Muscle of leg (tissue), 11 donors: ENCODE results near the gene PRR22. TPM values are rescaled to one million over a fixed set of nuclear protein-coding genes. Genes with fewer than 3 reads are reported as not detected.

Source experiments
- DNase-seq: peaks from one replicate; pipeline ENCODE4 v3.0.0; 2013
- H3K27ac ChIP-seq: one replicate; pipeline ENCODE4 v1.5.1; 2013; ENCODE audit warnings: mild to moderate bottlenecking, low read length, control low read depth
- H3K27me3 ChIP-seq: one replicate; pipeline ENCODE4 v1.6.1; 2013; ENCODE audit warnings: low read length; ENCODE audit not compliant: control insufficient read depth, insufficient read depth
- H3K36me3 ChIP-seq: one replicate; pipeline ENCODE4 v1.6.1; 2013; ENCODE audit warnings: low read length; ENCODE audit not compliant: control insufficient read depth, insufficient read depth
- H3K4me1 ChIP-seq: one replicate; pipeline ENCODE4 v1.6.1; 2013; ENCODE audit warnings: low read length; ENCODE audit not compliant: control insufficient read depth, insufficient read depth
- H3K4me3 ChIP-seq: one replicate; pipeline ENCODE4 v1.5.1; 2013; ENCODE audit warnings: low read length, control low read depth
- H3K9me3 ChIP-seq: replicated peaks from 2 replicates; pipeline ENCODE4 v1.6.1; 2013; ENCODE audit warnings: low read depth, low read length; ENCODE audit not compliant: control insufficient read depth
- WGBS: methylation state at CpG from one replicate; pipeline ENCODE4 v1.1.5; 2013; ENCODE audit warnings: missing lambda C conversion rate; ENCODE audit not compliant: insufficient coverage; 5-methylcytosine and 5-hydroxymethylcytosine counted together
- polyA plus RNA-seq, 8 donors: library from polyadenylated mRNA; unstranded; fragments of 120-200 nt; gene quantifications; one replicate each; pipeline versions ENCODE4 v1.2.1 to v1.2.3, GENCODE V29; 2013; ENCODE audit warnings: inconsistent platforms in 1 of 8, low replicate concordance in 1 of 8; ENCODE audit not compliant: insufficient read length in 8 of 8, insufficient read depth in 1 of 8
- total RNA-seq: library from RNA; stranded (reverse); fragments of 120-200 nt; gene quantifications from one replicate; pipeline ENCODE4 v1.2.4, GENCODE V29; 2013

PRR22 gene
- total and polyA plus RNA-seq, 9 donors = 0.86 to 2.7 (median 1.3) TPM

DNA sequence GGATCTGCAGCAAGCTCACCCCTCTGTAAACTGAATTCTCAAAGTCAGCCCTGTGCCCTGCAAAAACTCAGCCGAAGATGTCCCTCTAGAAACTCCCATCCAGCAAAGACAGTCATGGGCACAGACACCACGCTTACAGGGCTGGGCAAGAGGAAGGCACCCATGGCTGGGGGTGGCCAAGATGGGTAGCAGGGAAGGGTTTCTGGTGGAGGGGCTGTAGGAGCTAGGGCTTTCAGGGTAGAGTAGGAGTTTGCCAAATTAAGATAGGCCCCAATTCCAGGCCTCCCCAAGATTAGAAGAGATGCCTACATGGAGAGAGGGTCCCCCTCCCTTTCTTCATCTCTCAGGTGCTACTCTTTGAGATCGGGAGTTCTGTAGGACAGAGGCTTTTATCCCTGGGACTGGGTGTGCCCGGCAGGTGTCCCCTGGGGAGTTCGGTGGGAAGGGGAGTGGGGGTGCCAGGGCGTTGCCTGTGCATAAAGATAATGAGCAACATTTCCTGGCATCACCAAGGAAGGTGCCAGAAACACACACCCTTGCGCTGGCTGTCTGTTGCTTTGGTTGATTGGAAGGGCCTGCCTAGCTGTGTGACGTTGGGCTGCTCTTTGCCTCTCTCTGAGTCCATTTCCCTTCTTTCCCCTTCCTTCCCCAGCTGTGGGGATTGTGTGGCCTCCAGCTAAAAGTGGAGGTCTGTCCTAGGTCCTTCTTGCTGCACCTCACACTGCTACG lies 29.7 kb upstream of the PRR22 start:
- no peak overlapping the region for H3K4me3 ChIP-seq
- no peak overlapping the region for H3K27ac ChIP-seq
- no peaks in the 10 kb centered on the region for H3K9me3 ChIP-seq
- no peaks in the 10 kb centered on the region for H3K4me1 ChIP-seq
- WGBS = 62% methylated on average over 5 of the region's 9 CpGs
- no peaks in the 10 kb centered on the region for H3K27me3 ChIP-seq
- H3K36me3 ChIP-seq = no peaks in the 10 kb centered on the region
- no peak for DNase-seq

DNA sequence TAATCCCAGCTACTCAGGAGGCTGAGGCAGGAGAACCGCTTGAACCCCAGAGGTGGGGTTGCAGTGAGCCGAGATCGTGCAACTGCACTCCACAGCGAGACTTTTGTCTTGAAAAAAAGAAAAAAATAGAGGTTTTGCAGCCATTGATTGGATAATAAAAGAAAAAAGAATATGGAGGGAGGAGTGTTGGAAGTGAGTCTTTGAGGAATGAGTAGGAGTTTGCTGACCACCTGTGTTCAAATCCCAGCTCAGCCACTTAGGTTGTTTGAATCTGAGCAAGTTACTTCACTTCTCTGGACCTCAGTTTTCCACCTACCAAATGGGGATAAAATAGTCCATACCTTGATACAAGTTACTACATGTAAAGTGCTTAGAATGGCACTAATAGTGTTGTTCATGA lies 26.6 kb upstream of the PRR22 start:
- 83% methylated on average over 4 of the region's 4 CpGs for WGBS
- no peaks in the 10 kb centered on the region for H3K36me3 ChIP-seq

GRCh38 chr19:5809469-5809868 lies 24.9 kb upstream of the PRR22 start:
- H3K9me3 ChIP-seq = no peaks in the 10 kb centered on the region
- peaks cover 10% of the 10 kb centered on the region for H3K4me1 ChIP-seq
- peaks cover 23% of the 10 kb centered on the region for H3K27me3 ChIP-seq
- WGBS = 75% methylated on average over 5 of the region's 10 CpGs
- no peaks in the 10 kb centered on the region for H3K36me3 ChIP-seq
- no peak overlapping the region for H3K4me3 ChIP-seq
- no peak overlapping the region for H3K27ac ChIP-seq
- DNase-seq = no peak

More for the DNA sequence above, 26.6 kb upstream of the PRR22 start:
- Histone ChIP-seq H3K4me3 (no peak overlapping the region), H3K9me3 (no peaks in the 10 kb centered on the region), H3K27ac (no peak overlapping the region), H3K27me3 (peaks cover 11% of the 10 kb centered on the region), H3K4me1 (peaks cover under 1% of the 10 kb centered on the region)
- no peak for DNase-seq

- Histone ChIP-seq H3K36me3 (no peaks in the 10 kb centered on the region), H3K27me3 (peaks cover 27% of the 10 kb centered on the region), H3K9me3 (no peaks in the 10 kb centered on the region), H3K27ac (no peak overlapping the region), H3K4me3 (no peak overlapping the region), H3K4me1 (peaks cover 14% of the 10 kb centered on the region)
- DNase-seq = no peak
- WGBS = 89% methylated on average over 7 of the region's 9 CpGs
Measured at GRCh38 chr19:5809053-5809452, 24.5 kb upstream of the PRR22 start.

DNA sequence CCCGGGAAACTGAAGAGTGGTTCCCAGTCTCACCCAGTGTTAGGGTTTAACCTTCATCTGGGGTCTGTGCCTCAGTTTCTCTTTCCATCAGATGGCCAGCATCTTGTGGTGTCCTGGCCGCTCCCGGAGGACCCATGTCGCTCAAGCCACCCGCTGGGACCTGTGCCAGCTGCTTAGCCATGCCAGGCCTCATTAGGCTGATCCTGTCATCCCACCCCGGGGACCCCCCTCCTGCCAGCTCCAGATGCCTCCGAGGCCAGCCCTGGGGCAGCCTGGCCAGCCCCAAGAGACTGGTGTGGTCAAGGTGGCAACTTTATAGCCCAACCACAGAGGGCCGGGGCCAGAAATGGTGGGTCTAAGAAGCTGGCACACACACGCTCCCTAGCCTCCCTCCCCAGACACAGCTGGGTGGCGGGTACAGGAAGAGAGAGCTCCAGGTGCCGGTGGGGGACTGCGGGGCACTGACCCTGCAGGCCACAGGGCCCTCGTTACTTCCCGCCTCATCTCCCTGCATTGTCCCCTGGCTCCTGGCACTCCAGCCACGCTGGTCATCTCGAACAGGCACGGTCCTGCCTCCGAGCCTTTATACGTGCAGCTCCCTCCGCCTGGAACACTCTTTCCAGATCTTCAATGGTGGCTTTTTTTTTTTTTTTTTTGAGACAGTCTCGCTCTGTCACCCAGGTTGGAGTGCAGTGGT lies 23.7 kb upstream of the PRR22 start:
- WGBS = 86% methylated on average over 19 of the region's 21 CpGs

GRCh38 chr19:5806905-5807304 lies 22.4 kb upstream of the PRR22 start:
- Histone ChIP-seq H3K4me3 (no peak overlapping the region), H3K36me3 (no peaks in the 10 kb centered on the region), H3K9me3 (no peaks in the 10 kb centered on the region), H3K4me1 (peaks cover 28% of the 10 kb centered on the region), H3K27ac (no peak overlapping the region), H3K27me3 (peaks cover 44% of the 10 kb centered on the region)
- 89% methylated on average over 5 of the region's 5 CpGs for WGBS
- DNase-seq = no peak

More for the DNA sequence above, 23.7 kb upstream of the PRR22 start:
- no peak for DNase-seq
- Histone ChIP-seq H3K27ac (no peak overlapping the region), H3K9me3 (no peaks in the 10 kb centered on the region), H3K36me3 (no peaks in the 10 kb centered on the region), H3K27me3 (peaks cover 34% of the 10 kb centered on the region), H3K4me1 (peaks cover 21% of the 10 kb centered on the region), H3K4me3 (no peak overlapping the region)

DNA sequence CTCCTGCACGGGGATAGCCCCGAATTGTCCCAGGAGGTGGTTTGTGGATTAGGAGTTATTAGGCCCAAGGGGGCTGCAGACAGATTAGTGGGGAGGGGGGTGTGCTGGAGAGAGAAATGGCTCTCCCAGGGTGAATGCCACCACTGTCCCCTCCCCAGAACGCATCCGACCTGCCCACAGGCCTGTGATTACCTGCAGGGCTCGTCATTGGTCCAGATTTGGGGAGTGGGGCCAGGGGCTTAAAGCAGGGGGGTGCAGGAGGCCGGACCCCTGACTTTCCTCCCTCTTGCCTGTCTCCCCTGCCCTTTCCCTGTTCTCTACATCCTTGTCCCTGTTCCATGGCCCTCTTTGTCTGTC lies 21.6 kb upstream of the PRR22 start:
- no peak for DNase-seq
- no peak overlapping the region for H3K4me3 ChIP-seq
- WGBS = no CpG with 5 or more reads among the region's 6 CpGs
- H3K9me3 ChIP-seq = no peaks in the 10 kb centered on the region
- no peaks in the 10 kb centered on the region for H3K36me3 ChIP-seq
- H3K4me1 ChIP-seq = peaks cover 29% of the 10 kb centered on the region
- no peak overlapping the region for H3K27ac ChIP-seq
- H3K27me3 ChIP-seq = peaks cover 47% of the 10 kb centered on the region

GRCh38 chr19:5805462-5806132 lies 21.1 kb upstream of the PRR22 start:
- peak; percentile 55 for DNase-seq
- no peak overlapping the region for H3K27ac ChIP-seq
- peaks cover 29% of the 10 kb centered on the region for H3K4me1 ChIP-seq
- H3K36me3 ChIP-seq = no peaks in the 10 kb centered on the region
- under 1% methylated on average over 45 of the region's 46 CpGs for WGBS
- H3K4me3 ChIP-seq = no peak overlapping the region
- no peaks in the 10 kb centered on the region for H3K9me3 ChIP-seq
- peaks cover 47% of the 10 kb centered on the region for H3K27me3 ChIP-seq

GRCh38 chr19:5804516-5805461 lies 20.2 kb upstream of the PRR22 start, which contains the start of gene NRTN:
NRTN (plus strand) TSS chr19:5805067; CDS start chr19:5824166, 19,099 bp downstream.
- peaks cover 35% of the 10 kb centered on the region for H3K4me1 ChIP-seq
- H3K4me3 ChIP-seq = peak within 1 kb of the TSS; percentile 34
- H3K9me3 ChIP-seq = no peaks in the 10 kb centered on the region
- H3K27me3 ChIP-seq = peaks cover 47% of the 10 kb centered on the region
- WGBS = under 1% methylated on average over 80 of the region's 107 CpGs
- peak; percentile 39 for DNase-seq
- H3K27ac ChIP-seq = no peak within 1 kb of the TSS
- H3K36me3 ChIP-seq = no peaks in the 10 kb centered on the region
